Panc1 (cell line): Measurements from ENCODE around the gene CXCR5. TPM values are rescaled to one million over a fixed set of nuclear protein-coding genes. Genes with fewer than 3 reads are reported as not detected.

Experiments used
- ATAC-seq: fragments of 200-7000 bp; cut with Tn5 transposase; 2 replicates; pipeline ENCODE4 v1.9.1; 2020; ENCODE audit warnings: mild to moderate bottlenecking, moderate library complexity
- BruUV-seq: library from RNA; stranded (reverse); fragments of 400-500 nt; replicated peaks from 2 replicates; lab custom pipeline; 2021; lab: Mats Ljungman, UMichigan
- CTCF ChIA-PET: fragments of 300-600 bp; sonication (Branson Sonifier 250); formaldehyde crosslinking; loops from one replicate; lab custom pipeline; 2022; ENCODE audit warnings: antibody characterized with exemption; lab: Charles Lee
- POLR2A ChIA-PET: fragments of 300-600 bp; sonication (Branson Sonifier 250); formaldehyde crosslinking; loops from one replicate; lab custom pipeline; 2022; ENCODE audit warnings: antibody characterized with exemption; lab: Charles Lee
- DNase-seq: peaks from one replicate; pipeline ENCODE4 v3.0.0-alpha.2; 2010; ENCODE audit warnings: low read depth, low spot score
- H3K27ac ChIP-seq: 2 replicates; pipeline ENCODE4 v1.5.1; 2011; ENCODE audit warnings: mild to moderate bottlenecking, low read length, inconsistent platforms
- H3K27me3 ChIP-seq: fragments of 200-500 bp; sonication (Bioruptor generic); 2 replicates; pipeline ENCODE4 v1.6.0; 2014; ENCODE audit warnings: low read length, inconsistent platforms; ENCODE audit not compliant: control insufficient read depth, insufficient read depth
- H3K36me3 ChIP-seq: fragments of 200-500 bp; sonication (Bioruptor generic); 2 replicates; pipeline ENCODE4 v1.5.1; 2014; ENCODE audit warnings: inconsistent platforms, mild to moderate bottlenecking, low read length, moderate library complexity; ENCODE audit not compliant: control insufficient read depth, insufficient read depth
- H3K4me1 ChIP-seq: 2 replicates; pipeline ENCODE4 v1.5.1; 2011; ENCODE audit warnings: inconsistent platforms, mild to moderate bottlenecking, low read length, moderate library complexity; ENCODE audit not compliant: control insufficient read depth, insufficient read depth
- H3K4me3 ChIP-seq, 2 experiments: 2 replicates each; pipeline ENCODE4 v1.5.1; 2011 to 2012; ENCODE audit warnings: low read depth in 2 of 2, low read length in 2 of 2, mild to moderate bottlenecking in 2 of 2, inconsistent platforms in 1 of 2, moderate library complexity in 1 of 2
- H3K9me3 ChIP-seq: fragments of 200-500 bp; sonication (Bioruptor generic); 2 replicates; pipeline ENCODE4 v1.5.1; 2014; ENCODE audit warnings: low read depth, mild to moderate bottlenecking, inconsistent platforms, low read length, moderate library complexity; ENCODE audit not compliant: control insufficient read depth, insufficient read depth
- CTCF ChIP-seq: fragments of 450-650 bp; IDR thresholded peaks from 2 replicates; pipeline ENCODE4 v1.5.1; 2017; ENCODE audit warnings: mild to moderate bottlenecking
- POLR2AphosphoS5 ChIP-seq: IDR thresholded peaks from 2 replicates; pipeline ENCODE4 v1.6.1; 2012; ENCODE audit warnings: mild to moderate bottlenecking, low read depth, low read length, moderate library complexity
- REST ChIP-seq, 2 experiments: IDR thresholded peaks; 2 replicates each; pipeline ENCODE4 v1.6.1; 2011 to 2012; ENCODE audit warnings: low read depth in 2 of 2, control low read depth in 1 of 2, low read length in 1 of 2, mild to moderate bottlenecking in 1 of 2, moderate library complexity in 1 of 2; ENCODE audit not compliant: insufficient read depth in 1 of 2
- SIN3A ChIP-seq: IDR thresholded peaks from 2 replicates; pipeline ENCODE4 v1.6.1; 2012; ENCODE audit warnings: low read depth, mild to moderate bottlenecking, low read length, moderate library complexity, borderline replicate concordance; ENCODE audit not compliant: insufficient read depth
- TCF7L2 ChIP-seq: IDR thresholded peaks from 2 replicates; pipeline ENCODE4 v1.6.1; 2011; ENCODE audit warnings: mild to moderate bottlenecking, low read depth, low read length, inconsistent platforms
- in situ Hi-C: cut with HindIII; loops from 2 replicates; pipeline ENCODE4 v1.10.0; 2016; ENCODE audit warnings: low sequenced_read_pairs, low pct_unique_long_range_greater_than_20kb
- intact Hi-C: fragments of 100-400 bp; cut with micrococcal nuclease; formaldehyde crosslinking; loops from one replicate; pipeline ENCODE4 v1.10.0; 2022; ENCODE audit not compliant: unreplicated experiment
- total RNA-seq: library from RNA; stranded (reverse); gene quantifications from one replicate; pipeline ENCODE4 v1.2.1, GENCODE V29; 2021; ENCODE audit not compliant: unreplicated experiment

CXCR5 gene
- total RNA-seq, 1 experiment from 2014 or later = not detected

- BruUV-seq = no TSS peak
- Histone ChIP-seq H3K36me3 (no peaks in the 10 kb centered on the region), H3K9me3 (no peaks in the 10 kb centered on the region), H3K4me1 (peaks cover 11% of the 10 kb centered on the region), H3K4me3 (no peak overlapping the region), H3K27me3 (peaks cover 2% of the 10 kb centered on the region; the same call in 1 of the 2 replicates), H3K27ac (no peak overlapping the region)
- in situ Hi-C loops (no loop called here), intact Hi-C loops (no loop called here)
- no peak for DNase-seq
- ChIA-PET CTCF (no interaction called here), POLR2A (no interaction called here)
- no peak for TF ChIP-seq SIN3A
- no peak for TF ChIP-seq POLR2AphosphoS5
- no peak for TF ChIP-seq TCF7L2
- no peak for TF ChIP-seq CTCF
- TF ChIP-seq REST (IDR thresholded peaks at IDR 0.05; ENCODE audit: insufficient read depth in 1 of 2, low read depth in 2 of 2, low read length in 1 of 2) = no peak
- no peak for ATAC-seq
These were observed 15.0 kb upstream of the CXCR5 start for GRCh38 chr11:118868659-118869058.

- intact Hi-C loops (no loop called here), in situ Hi-C loops (no loop called here)
- no peak for DNase-seq
- Histone ChIP-seq H3K27me3 (peaks cover 2% of the 10 kb centered on the region; the same call in 1 of the 2 replicates), H3K4me3 (no peak overlapping the region), H3K36me3 (no peaks in the 10 kb centered on the region), H3K4me1 (peaks cover 11% of the 10 kb centered on the region), H3K27ac (no peak overlapping the region), H3K9me3 (no peaks in the 10 kb centered on the region)
- no TSS peak for BruUV-seq
- CTCF ChIA-PET = no interaction called here
- POLR2A ChIA-PET = no interaction called here
- peak; percentile 71 for ATAC-seq
- TF ChIP-seq POLR2AphosphoS5 (no peak), REST (IDR thresholded peaks at IDR 0.05; ENCODE audit: insufficient read depth in 1 of 2, low read depth in 2 of 2, low read length in 1 of 2) (no peak), CTCF (no peak), TCF7L2 (no peak), SIN3A (no peak)
These were observed 13.0 kb upstream of the CXCR5 start for GRCh38 chr11:118870396-118871343.
